Measurements from ENCODE around the gene TTLL1.

TTLL1 gene

GRCh38 chr22:42993651-42994275, 95.4 kb downstream of the TTLL1 start:
- H3K4me1 ChIP-seq (ENCODE audit: control insufficient read depth, insufficient read depth, low read length): peaks cover 65% of the 10 kb centered on the region
- H3K9ac ChIP-seq (ENCODE audit: low read length in 2 of 2): peak overlapping the region; percentile 85 to 86
- H3K27me3 ChIP-seq (ENCODE audit: control insufficient read depth in 1 of 2, insufficient read depth in 2 of 2, low read length in 2 of 2): no peaks in the 10 kb centered on the region
- H3K4me3 ChIP-seq (ENCODE audit: low read length in 2 of 2): peak overlapping the region; percentile 65 to 77
- peak overlapping the region; percentile 96 for H3K27ac ChIP-seq (ENCODE audit: low read length)
- H3K36me3 ChIP-seq (ENCODE audit: control insufficient read depth in 2 of 2, insufficient read depth in 2 of 2, low read length in 2 of 2): no peaks in the 10 kb centered on the region
- peaks cover 0 to under 1% of the 10 kb centered on the region in 2 donors for H3K9me3 ChIP-seq (ENCODE audit: control insufficient read depth in 2 of 2, low read length in 2 of 2)

GRCh38 chr22:42992886-42993479, 96.2 kb downstream of the TTLL1 start:
- peak overlapping the region; percentile 96 for H3K27ac ChIP-seq (ENCODE audit: low read length)
- H3K27me3 ChIP-seq (ENCODE audit: control insufficient read depth in 1 of 2, insufficient read depth in 2 of 2, low read length in 2 of 2): no peaks in the 10 kb centered on the region
- no peaks in the 10 kb centered on the region for H3K9me3 ChIP-seq (ENCODE audit: control insufficient read depth in 2 of 2, low read length in 2 of 2)
- H3K4me3 ChIP-seq (ENCODE audit: low read length in 2 of 2): peak overlapping the region in 1 of 2 donors; percentile 77
- H3K4me1 ChIP-seq (ENCODE audit: control insufficient read depth, insufficient read depth, low read length): peaks cover 59% of the 10 kb centered on the region
- no peaks in the 10 kb centered on the region for H3K36me3 ChIP-seq (ENCODE audit: control insufficient read depth in 2 of 2, insufficient read depth in 2 of 2, low read length in 2 of 2)
- peak overlapping the region in 1 of 2 donors; percentile 85 for H3K9ac ChIP-seq (ENCODE audit: low read length in 2 of 2)

GRCh38 chr22:42992092-42992491, 97.1 kb downstream of the TTLL1 start:
- no peaks in the 10 kb centered on the region for H3K27me3 ChIP-seq (ENCODE audit: control insufficient read depth in 1 of 2, insufficient read depth in 2 of 2, low read length in 2 of 2)
- peak overlapping the region in 1 of 2 donors; percentile 17 for H3K4me3 ChIP-seq (ENCODE audit: low read length in 2 of 2)
- H3K27ac ChIP-seq (ENCODE audit: low read length): no peak overlapping the region
- no peaks in the 10 kb centered on the region for H3K9me3 ChIP-seq (ENCODE audit: control insufficient read depth in 2 of 2, low read length in 2 of 2)
- peaks cover 52% of the 10 kb centered on the region for H3K4me1 ChIP-seq (ENCODE audit: control insufficient read depth, insufficient read depth, low read length)
- no peaks in the 10 kb centered on the region for H3K36me3 ChIP-seq (ENCODE audit: control insufficient read depth in 2 of 2, insufficient read depth in 2 of 2, low read length in 2 of 2)
- H3K9ac ChIP-seq (ENCODE audit: low read length in 2 of 2): no peak overlapping the region

GRCh38 chr22:42991010-42991651, 98.1 kb downstream of the TTLL1 start:
- no peak overlapping the region for H3K9ac ChIP-seq (ENCODE audit: low read length in 2 of 2)
- no peaks in the 10 kb centered on the region for H3K9me3 ChIP-seq (ENCODE audit: control insufficient read depth in 2 of 2, low read length in 2 of 2)
- H3K4me3 ChIP-seq (ENCODE audit: low read length in 2 of 2): no peak overlapping the region
- H3K27me3 ChIP-seq (ENCODE audit: control insufficient read depth in 1 of 2, insufficient read depth in 2 of 2, low read length in 2 of 2): no peaks in the 10 kb centered on the region
- no peaks in the 10 kb centered on the region for H3K36me3 ChIP-seq (ENCODE audit: control insufficient read depth in 2 of 2, insufficient read depth in 2 of 2, low read length in 2 of 2)
- peaks cover 49% of the 10 kb centered on the region for H3K4me1 ChIP-seq (ENCODE audit: control insufficient read depth, insufficient read depth, low read length)
- H3K27ac ChIP-seq (ENCODE audit: low read length): peak overlapping the region; percentile 46

- H3K9ac ChIP-seq (ENCODE audit: low read length in 2 of 2): no peak overlapping the region
- no peak overlapping the region for H3K27ac ChIP-seq (ENCODE audit: low read length)
Observed at GRCh38 chr22:42990131-42990838, 98.9 kb downstream of the TTLL1 start.

More at GRCh38 chr22:42990131-42990838, 98.9 kb downstream of the TTLL1 start:
- Histone ChIP-seq H3K9me3 (ENCODE audit: control insufficient read depth in 2 of 2, low read length in 2 of 2) (no peaks in the 10 kb centered on the region), H3K36me3 (ENCODE audit: control insufficient read depth in 2 of 2, insufficient read depth in 2 of 2, low read length in 2 of 2) (no peaks in the 10 kb centered on the region), H3K4me3 (ENCODE audit: low read length in 2 of 2) (peak overlapping the region in 1 of 2 donors; percentile 8), H3K4me1 (ENCODE audit: control insufficient read depth, insufficient read depth, low read length) (peaks cover 43% of the 10 kb centered on the region), H3K27me3 (ENCODE audit: control insufficient read depth in 1 of 2, insufficient read depth in 2 of 2, low read length in 2 of 2) (no peaks in the 10 kb centered on the region)

Data from stomach smooth muscle (tissue), 2 donors.